ENCODE results near the gene SGCA. TPM values are rescaled to one million over a fixed set of nuclear protein-coding genes. Genes with fewer than 3 reads are reported as not detected.

Gene SGCA
- total RNA-seq, 1 donor from 2014 or later: 0.48 TPM

- H3K4me3 Mint-ChIP-seq (ENCODE audit: low read depth): no peak overlapping the region
- peaks cover 59% of the 10 kb centered on the region for H3K27me3 Mint-ChIP-seq (ENCODE audit: low read depth)
- H3K27ac Mint-ChIP-seq: no peak overlapping the region
- no peaks in the 10 kb centered on the region for H3K36me3 Mint-ChIP-seq (ENCODE audit: low read depth)
- intact Hi-C loops (cut with micrococcal nuclease): loop anchor here (5.0 to 10.0 kb wide), 2 partner anchors 143 to 270 kb away; partner anchors contain the start of genes RSAD1 and XYLT2
- peaks cover 13% of the 10 kb centered on the region for H3K4me1 Mint-ChIP-seq (ENCODE audit: low read depth)
- no peaks in the 10 kb centered on the region for H3K9me3 Mint-ChIP-seq
- DNase-seq (ENCODE audit: low spot score): no peak
Measured at GRCh38 chr17:50204431-50204830, 38.6 kb downstream of the SGCA start.

GRCh38 chr17:50205111-50205962 lies 39.5 kb downstream of the SGCA start:
- H3K4me1 Mint-ChIP-seq (ENCODE audit: low read depth): peaks cover 9% of the 10 kb centered on the region
- no peaks in the 10 kb centered on the region for H3K36me3 Mint-ChIP-seq (ENCODE audit: low read depth)
- H3K27ac Mint-ChIP-seq: no peak overlapping the region
- no peak for DNase-seq (ENCODE audit: low spot score)
- no peaks in the 10 kb centered on the region for H3K9me3 Mint-ChIP-seq
- no peak overlapping the region for H3K4me3 Mint-ChIP-seq (ENCODE audit: low read depth)
- intact Hi-C loops (cut with micrococcal nuclease): loop anchor here (10.0 kb wide), 1 partner anchor 269 kb away; the partner anchor contains the start of gene RSAD1
- peaks cover 59% of the 10 kb centered on the region for H3K27me3 Mint-ChIP-seq (ENCODE audit: low read depth)

GRCh38 chr17:50205963-50206505 lies 40.2 kb downstream of the SGCA start:
- Mint-ChIP-seq H3K9me3 (no peaks in the 10 kb centered on the region), H3K4me3 (ENCODE audit: low read depth) (no peak overlapping the region), H3K4me1 (ENCODE audit: low read depth) (peaks cover 6% of the 10 kb centered on the region), H3K27me3 (ENCODE audit: low read depth) (peaks cover 54% of the 10 kb centered on the region), H3K27ac (no peak overlapping the region), H3K36me3 (ENCODE audit: low read depth) (no peaks in the 10 kb centered on the region)
- intact Hi-C loops (cut with micrococcal nuclease): loop anchor here (10.0 kb wide), 1 partner anchor 269 kb away; the partner anchor contains the start of gene RSAD1
- DNase-seq (ENCODE audit: low spot score): no peak

- DNase-seq (ENCODE audit: low spot score): no peak
- Mint-ChIP-seq H3K27ac (no peak overlapping the region), H3K27me3 (ENCODE audit: low read depth) (peaks cover 54% of the 10 kb centered on the region), H3K9me3 (no peaks in the 10 kb centered on the region), H3K4me3 (ENCODE audit: low read depth) (peak overlapping the region; percentile 45), H3K4me1 (ENCODE audit: low read depth) (peaks cover 2% of the 10 kb centered on the region), H3K36me3 (ENCODE audit: low read depth) (no peaks in the 10 kb centered on the region)
- intact Hi-C loops (cut with micrococcal nuclease): loop anchor here (10.0 kb wide), 1 partner anchor 268 kb away; the partner anchor contains the start of gene RSAD1
Measured at GRCh38 chr17:50206604-50207293, 40.9 kb downstream of the SGCA start.

GRCh38 chr17:50207315-50207714 lies 41.5 kb downstream of the SGCA start:
- DNase-seq (ENCODE audit: low spot score): no peak
- Mint-ChIP-seq H3K9me3 (no peaks in the 10 kb centered on the region), H3K36me3 (ENCODE audit: low read depth) (no peaks in the 10 kb centered on the region), H3K27ac (no peak overlapping the region), H3K27me3 (ENCODE audit: low read depth) (peaks cover 50% of the 10 kb centered on the region), H3K4me3 (ENCODE audit: low read depth) (no peak overlapping the region), H3K4me1 (ENCODE audit: low read depth) (peaks cover 3% of the 10 kb centered on the region)
- intact Hi-C loops (cut with micrococcal nuclease): loop anchor here (10.0 kb wide), 1 partner anchor 267 kb away; the partner anchor contains the start of gene RSAD1

GRCh38 chr17:50207792-50208567 lies 42.2 kb downstream of the SGCA start:
- peaks cover 45% of the 10 kb centered on the region for H3K27me3 Mint-ChIP-seq (ENCODE audit: low read depth)
- intact Hi-C loops (cut with micrococcal nuclease): loop anchor here (10.0 kb wide), 1 partner anchor 267 kb away; the partner anchor contains the start of gene RSAD1
- no peaks in the 10 kb centered on the region for H3K9me3 Mint-ChIP-seq
- H3K4me3 Mint-ChIP-seq (ENCODE audit: low read depth): no peak overlapping the region
- H3K4me1 Mint-ChIP-seq (ENCODE audit: low read depth): peaks cover 7% of the 10 kb centered on the region
- no peak for DNase-seq (ENCODE audit: low spot score)
- H3K27ac Mint-ChIP-seq: no peak overlapping the region
- no peaks in the 10 kb centered on the region for H3K36me3 Mint-ChIP-seq (ENCODE audit: low read depth)

- intact Hi-C loops (cut with micrococcal nuclease): loop anchor here (10.0 kb wide), 1 partner anchor 266 kb away; the partner anchor contains the start of gene RSAD1
- Mint-ChIP-seq H3K9me3 (no peaks in the 10 kb centered on the region), H3K4me1 (ENCODE audit: low read depth) (peaks cover 11% of the 10 kb centered on the region), H3K4me3 (ENCODE audit: low read depth) (no peak overlapping the region), H3K27ac (no peak overlapping the region), H3K27me3 (ENCODE audit: low read depth) (peaks cover 47% of the 10 kb centered on the region), H3K36me3 (ENCODE audit: low read depth) (no peaks in the 10 kb centered on the region)
- DNase-seq (ENCODE audit: low spot score): no peak
Measured at GRCh38 chr17:50208611-50209061, 42.8 kb downstream of the SGCA start.

- no peak for DNase-seq (ENCODE audit: low spot score)
- Mint-ChIP-seq H3K9me3 (no peaks in the 10 kb centered on the region), H3K27ac (no peak overlapping the region), H3K4me1 (ENCODE audit: low read depth) (peaks cover 11% of the 10 kb centered on the region), H3K36me3 (ENCODE audit: low read depth) (no peaks in the 10 kb centered on the region), H3K27me3 (ENCODE audit: low read depth) (peaks cover 43% of the 10 kb centered on the region), H3K4me3 (ENCODE audit: low read depth) (no peak overlapping the region)
- intact Hi-C loops (cut with micrococcal nuclease): loop anchor here (10.0 kb wide), 1 partner anchor 266 kb away; the partner anchor contains the start of gene RSAD1
Measured at GRCh38 chr17:50209133-50209471, 43.3 kb downstream of the SGCA start.

GRCh38 chr17:50209472-50210239 lies 43.9 kb downstream of the SGCA start:
- Mint-ChIP-seq H3K4me1 (ENCODE audit: low read depth) (peaks cover 11% of the 10 kb centered on the region), H3K4me3 (ENCODE audit: low read depth) (no peak overlapping the region), H3K36me3 (ENCODE audit: low read depth) (no peaks in the 10 kb centered on the region), H3K27me3 (ENCODE audit: low read depth) (peaks cover 47% of the 10 kb centered on the region), H3K27ac (no peak overlapping the region), H3K9me3 (no peaks in the 10 kb centered on the region)
- intact Hi-C loops (cut with micrococcal nuclease): loop anchor here (10.0 kb wide), 1 partner anchor 265 kb away; the partner anchor contains the start of gene RSAD1
- DNase-seq (ENCODE audit: low spot score): no peak

- no peaks in the 10 kb centered on the region for H3K36me3 Mint-ChIP-seq (ENCODE audit: low read depth)
- no peak for DNase-seq (ENCODE audit: low spot score)
- no peak overlapping the region for H3K4me3 Mint-ChIP-seq (ENCODE audit: low read depth)
- intact Hi-C loops (cut with micrococcal nuclease): no loop called here
- H3K27me3 Mint-ChIP-seq (ENCODE audit: low read depth): peaks cover 44% of the 10 kb centered on the region
- no peak overlapping the region for H3K27ac Mint-ChIP-seq
- H3K4me1 Mint-ChIP-seq (ENCODE audit: low read depth): peaks cover 11% of the 10 kb centered on the region
- no peaks in the 10 kb centered on the region for H3K9me3 Mint-ChIP-seq
Measured at GRCh38 chr17:50210240-50211225, 44.7 kb downstream of the SGCA start.
